CD4-positive, alpha-beta T cell treated with Interferon gamma for 1 hour (primary cell): ENCODE data around the gene SCARB1.

Experiments
- DNase-seq: peaks from one replicate; pipeline ENCODE4 v3.0.0-alpha.2; 2020

Gene SCARB1

DNA sequence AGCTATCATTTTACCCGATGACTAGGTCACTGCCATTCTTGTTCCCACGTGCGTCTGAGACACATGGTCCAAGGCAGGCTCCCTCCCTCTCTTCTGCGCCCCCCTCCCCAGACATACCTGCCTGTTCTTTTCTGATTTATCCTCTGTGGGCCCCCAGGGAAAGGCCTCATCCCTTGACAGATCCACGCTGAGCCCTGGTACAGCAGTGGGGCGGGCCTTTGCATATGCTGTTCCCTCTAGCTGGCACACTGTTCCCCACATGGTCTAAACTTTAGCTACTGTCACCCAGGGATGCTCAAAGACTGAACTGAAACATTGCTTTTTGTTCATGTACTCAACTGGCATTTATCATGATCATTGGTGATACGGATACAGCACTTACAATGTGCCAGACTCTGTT is 122.5 kb downstream of the SCARB1 start:
- no peak for DNase-seq

DNA sequence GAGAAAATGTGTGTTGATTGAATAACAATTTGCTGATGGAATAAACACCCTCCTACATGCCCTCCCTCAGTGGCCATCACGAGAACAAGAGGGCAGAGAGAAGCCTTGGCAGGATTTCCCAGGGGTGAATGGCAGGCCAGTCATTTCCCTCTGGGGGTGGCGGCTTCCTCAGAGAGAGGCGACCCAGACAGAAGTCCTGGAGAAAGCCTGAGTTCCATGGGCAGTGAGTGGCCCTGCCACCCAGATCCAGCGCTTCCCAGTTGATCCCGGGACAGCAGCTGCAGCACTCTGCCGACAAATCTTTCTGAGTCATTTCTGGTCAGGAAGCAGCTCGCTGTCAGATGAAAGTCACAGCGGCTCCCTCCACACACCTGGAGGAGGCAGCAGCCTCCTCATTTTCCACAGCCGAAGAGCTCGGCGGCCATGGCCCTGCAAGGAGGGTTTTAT is 123.0 kb downstream of the SCARB1 start:
- no peak for DNase-seq

DNA sequence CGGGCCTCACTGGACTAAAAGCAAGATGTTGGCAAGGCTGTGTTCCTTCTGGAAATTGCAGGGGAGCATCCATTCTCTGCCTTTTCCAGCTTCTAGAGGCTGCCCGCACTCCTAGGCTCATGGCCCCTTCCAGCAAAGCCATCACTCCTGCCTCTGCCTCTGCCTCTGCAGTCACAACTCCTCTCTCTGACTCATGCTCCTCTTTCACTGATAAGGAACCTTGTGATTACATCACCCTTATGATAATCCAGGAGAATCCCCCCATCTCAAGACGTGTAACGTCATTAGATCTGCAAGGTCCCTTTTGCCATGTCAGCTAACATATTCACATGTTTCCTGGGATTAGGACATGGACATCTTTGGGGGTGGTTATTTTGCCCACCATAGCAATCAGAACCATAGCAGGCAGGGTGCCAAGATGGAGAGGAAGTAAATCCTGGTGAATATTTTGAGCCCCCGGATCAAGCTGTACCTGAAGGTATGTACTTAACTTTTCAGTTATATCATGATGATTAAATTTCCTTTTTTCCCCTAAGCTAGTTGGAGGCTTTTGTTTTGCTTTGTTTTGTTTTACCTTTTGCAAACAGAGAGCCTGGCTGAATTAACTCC is 123.6 kb downstream of the SCARB1 start:
- DNase-seq, result no peak

DNA sequence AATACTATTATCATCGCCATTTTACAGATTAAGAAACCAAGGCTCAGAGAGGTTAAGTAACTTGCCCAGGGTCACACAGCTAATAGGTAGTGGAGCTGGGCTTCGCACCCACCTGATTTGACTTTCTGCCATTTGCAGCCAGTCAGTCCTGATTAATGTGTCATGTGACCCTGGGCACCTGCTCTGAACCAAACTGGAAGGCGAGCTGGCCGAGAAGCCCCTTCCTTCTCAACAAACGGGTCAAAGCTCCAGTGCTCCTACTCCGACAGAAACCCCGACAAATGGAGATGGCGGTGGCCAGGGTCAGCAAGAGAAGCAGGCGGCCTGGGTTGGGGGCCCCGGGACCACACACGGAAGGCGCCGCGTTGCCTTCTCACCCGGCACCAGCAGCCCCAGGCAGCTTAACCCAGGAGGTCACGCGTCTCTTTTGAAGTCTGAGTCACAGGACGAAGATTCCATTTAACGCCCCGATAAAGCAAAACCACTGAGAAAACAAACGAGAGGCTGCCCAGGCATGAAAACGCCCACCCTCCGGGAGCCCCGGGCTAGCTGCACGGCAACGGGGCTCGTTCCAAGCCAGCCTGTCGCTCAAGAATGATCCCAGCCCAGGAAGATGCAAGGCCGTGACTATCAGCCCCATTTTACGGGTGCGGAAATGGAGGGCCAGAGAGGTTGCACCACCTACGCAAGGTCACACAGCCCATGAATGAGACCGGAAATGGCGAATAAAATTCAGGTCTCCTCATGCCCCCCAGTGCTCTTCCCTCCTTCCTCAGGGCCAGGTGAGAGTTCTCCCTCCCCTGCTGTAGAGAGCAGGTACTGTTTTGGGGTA is 124.8 kb downstream of the SCARB1 start:
- DNase-seq, result no peak

DNA sequence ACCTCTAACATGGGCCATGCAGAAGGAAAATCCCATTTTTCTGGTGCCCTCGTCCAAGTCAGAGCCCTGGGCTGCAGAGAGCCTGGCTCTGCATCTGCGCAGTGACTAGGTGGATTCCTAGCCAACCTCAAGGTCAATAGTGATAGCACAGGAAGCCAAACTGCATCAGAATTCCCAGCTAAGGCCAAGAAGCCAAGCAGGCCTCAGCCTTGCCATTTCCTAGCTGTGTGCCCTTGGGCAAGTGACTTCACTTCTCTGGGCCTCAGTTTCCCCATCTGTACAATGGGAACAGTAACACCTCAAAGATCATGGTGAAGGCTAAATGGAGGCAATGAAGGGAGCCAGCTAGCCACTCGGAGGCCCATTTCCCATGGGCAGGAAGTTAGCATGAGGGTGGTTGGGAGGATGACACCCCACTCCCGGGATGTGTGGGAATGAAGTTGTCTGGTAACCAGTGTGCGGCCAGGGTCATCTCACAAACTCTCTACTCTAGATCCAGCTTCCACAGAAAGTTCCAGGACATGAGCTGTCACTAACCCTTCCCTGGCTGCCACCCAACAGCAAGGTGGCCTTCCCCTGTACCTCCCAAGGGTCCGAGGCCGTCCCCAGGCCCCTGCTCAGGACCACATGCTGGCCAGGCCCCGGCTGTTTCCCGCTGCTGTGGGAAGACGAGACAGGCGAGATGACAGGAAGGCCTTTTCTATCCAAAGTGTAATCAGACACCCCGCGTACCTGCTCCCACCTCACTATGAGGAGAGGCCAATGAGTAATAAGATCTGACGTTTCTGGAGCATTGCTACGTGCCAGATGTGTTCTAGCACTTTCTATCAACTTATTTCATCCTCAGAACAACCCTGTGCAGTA is 125.7 kb downstream of the SCARB1 start:
- DNase-seq, result no peak

DNA sequence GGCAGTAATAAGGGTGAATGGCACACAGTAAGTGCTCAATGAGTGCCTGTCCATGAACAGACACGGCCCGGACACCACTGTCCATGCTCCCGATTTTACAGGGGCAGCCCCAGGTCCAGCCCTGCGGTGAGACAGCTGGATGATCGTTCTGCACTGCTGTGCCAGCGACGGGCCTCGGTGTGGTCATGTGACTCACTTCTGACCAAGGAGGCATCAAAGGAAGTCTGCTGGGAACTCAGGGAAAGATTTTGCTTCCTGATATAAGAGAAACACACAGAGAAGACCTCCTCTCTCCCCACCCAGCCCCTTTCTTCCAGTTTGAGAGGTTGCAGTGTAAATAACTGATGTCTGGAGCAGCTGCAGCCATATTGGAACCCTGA is 126.6 kb downstream of the SCARB1 start:
- DNase-seq, result no peak

DNA sequence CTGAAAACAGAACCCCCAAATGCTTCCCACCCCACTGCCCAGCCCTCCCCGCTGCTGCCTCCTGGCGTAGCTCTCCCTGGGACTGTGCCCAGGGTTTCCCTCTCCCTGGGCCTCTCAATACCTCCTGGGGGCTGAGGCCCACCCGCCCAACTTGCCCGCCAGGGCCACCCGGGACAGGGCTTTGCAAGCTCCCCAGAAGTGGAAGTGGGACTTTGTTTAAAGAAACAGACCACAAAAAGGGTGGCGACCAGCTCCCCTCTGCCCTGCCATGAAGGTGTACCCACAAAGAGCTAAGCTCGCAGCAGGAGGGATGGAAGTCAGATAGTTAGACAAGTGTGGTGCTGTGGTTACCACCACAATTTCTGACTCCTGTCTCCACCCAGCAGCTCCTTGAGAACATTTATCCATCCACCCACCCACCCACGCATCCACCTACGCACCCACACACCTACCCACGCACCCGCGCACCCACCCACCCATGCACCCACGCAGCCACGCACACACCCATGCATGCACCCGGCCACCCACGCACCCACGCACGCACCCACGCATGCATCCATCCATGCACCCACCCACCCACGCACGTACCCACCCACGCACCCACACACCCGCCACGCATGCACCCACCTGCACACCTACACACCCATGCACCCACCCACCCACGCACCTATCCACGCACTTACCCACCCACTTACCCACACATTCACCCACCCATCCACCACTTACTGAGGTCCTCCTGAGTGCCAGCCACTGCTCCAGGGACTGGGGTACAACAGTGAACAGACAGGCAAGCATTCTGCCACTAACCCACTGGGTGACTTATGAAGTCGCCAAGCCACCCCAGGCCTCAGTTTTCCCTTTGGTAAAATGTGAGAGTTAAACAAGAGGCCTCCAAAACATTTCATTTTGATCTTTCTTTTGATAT is 127.3 kb downstream of the SCARB1 start:
- DNase-seq, result no peak

DNA sequence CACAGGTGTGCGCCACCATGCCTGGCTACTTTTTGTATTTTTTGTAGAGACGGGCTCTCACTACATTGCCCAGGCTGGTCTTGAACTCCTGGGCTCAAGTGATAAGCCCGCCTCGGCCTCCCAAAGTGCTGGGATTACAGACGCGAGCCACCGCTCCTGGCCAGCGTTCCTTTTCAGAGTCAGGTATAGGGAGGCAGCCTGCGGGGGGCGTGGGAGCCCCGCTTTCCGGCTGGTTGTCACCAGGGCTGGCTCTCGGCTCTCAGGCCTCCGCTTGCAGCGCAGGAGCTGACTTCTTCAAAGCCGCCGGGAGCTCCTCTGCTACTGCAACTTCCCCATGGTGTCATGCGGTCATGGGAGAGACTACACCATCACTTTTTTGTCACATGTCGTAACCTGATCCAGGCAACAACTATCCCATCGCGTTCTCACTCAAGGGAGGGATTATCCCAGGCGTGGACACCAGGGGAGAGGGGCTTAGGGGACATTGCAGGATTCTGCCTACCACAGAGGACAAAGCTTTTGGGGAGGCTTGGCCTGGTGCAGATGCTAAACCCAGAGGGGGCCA is 129.4 kb downstream of the SCARB1 start:
- peak; percentile 63 for DNase-seq

DNA sequence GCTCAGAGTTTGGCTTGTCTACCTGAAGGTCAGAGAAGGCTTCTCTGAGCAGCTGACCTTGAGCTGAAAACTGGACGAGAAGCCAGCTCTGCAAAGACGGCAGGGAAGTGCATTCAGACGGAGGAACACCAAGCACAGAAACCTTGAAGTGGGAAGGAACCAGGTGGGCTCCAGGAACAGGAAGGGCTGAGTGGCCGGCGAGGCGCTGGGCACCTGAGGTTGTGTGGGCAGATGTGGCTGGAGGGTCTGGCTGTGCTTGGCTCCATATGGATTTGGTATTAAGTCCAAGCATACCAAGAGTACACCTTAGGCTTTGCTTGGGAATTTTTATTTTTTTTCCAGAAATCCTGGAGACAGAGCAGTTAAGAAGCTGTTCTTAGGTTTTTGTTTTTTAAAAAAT is 130.6 kb downstream of the SCARB1 start:
- DNase-seq, result no peak

DNA sequence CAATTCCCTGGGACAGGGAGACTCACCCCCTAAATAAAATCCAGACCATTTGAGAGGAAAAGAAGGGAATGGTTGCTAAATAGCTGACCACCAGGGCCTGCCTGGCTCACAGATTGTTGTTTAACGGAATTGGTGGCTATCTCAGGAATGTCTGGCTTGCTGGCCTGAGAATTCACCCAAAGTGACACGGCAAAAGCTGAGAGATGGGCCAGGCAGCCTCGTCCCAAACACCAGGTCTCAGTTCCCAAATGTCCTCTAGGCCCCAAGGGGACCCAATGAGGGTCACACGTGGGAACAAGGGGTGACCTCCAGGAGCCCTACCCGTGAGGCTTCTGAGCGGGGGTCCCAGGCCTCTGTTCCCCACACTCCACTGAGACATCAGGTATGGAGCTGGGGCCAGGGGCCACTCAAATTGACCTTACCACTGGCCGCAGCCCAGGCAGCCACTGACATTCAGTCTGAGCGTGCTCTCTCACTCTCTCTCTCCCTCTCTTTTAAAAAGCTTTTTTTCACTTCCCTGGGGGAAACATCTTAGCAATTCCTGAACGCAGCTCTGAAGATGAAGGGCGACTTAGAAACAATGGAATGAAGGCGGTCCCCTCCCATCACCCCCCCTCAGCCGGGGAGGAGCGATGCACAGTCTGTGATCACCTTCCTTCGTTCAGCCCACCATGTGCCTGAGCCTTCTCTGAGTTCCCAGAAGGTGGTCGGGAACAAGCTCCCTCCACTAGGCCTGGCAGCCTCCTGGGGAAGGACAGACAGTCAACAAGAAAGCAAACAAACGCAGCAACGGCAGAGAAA is 131.2 kb downstream of the SCARB1 start:
- no peak for DNase-seq

DNA sequence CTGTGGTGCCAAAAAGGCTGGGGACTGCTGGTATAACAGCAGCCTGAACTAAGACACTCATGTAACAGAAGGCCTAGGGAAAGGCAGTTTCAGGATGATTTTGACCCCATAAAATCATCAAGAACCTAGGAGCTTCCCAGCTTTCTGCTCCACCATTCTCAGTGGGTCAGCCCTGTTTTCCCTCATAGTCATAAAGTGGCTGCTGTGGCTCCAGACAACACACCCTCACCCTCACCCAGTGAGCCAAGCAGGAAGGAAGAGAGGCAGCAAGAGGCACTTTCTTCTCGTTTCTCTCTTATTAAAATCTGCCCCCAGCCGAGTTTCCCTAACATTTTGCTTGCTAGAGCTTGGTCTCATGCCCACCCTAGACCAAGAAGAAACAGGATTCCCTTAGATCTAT is 131.8 kb downstream of the SCARB1 start:
- DNase-seq, result no peak

DNA sequence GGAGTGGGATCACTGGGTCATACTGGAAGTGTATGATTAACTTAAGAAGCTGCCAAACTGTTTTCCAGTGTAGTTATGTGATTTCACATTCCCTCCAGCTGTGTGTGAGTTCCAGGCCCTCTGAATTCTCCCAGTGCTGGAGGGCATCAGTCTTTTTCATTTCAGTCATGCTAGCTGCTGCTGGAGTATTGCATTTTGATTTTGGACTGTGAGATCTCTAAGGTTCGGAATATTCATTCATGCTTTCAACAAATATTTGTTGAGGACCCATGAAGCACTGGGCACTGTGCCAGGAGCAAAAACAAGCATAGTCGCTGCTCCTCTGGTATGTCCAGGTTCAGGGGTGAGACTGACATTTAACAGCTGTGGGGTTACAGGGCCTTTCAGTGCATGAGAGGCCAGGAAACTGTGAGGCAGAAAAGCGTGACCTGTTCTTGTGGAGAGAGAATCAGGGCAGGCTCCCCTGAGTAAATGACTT is 133.2 kb downstream of the SCARB1 start:
- DNase-seq, result no peak

DNA sequence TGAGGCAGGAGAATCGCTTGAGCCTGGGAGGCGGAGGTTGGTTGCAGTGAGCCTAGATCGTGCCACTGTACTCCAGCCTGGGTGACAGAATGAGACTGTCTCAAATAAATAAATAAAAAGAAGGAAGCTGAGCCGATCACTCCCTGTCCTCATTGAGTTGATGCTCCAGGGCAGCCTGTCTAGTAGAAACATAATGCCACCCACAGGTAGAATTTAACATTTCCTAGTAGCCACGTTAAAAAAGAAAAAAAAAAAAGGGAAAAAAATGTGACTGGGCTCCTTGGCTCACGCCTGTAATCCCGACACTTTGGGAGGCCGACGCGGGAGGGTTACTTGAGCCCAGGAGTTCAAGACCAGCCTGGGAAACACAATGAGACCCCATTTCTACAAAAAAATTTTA is 135.7 kb downstream of the SCARB1 start:
- DNase-seq, result no peak

DNA sequence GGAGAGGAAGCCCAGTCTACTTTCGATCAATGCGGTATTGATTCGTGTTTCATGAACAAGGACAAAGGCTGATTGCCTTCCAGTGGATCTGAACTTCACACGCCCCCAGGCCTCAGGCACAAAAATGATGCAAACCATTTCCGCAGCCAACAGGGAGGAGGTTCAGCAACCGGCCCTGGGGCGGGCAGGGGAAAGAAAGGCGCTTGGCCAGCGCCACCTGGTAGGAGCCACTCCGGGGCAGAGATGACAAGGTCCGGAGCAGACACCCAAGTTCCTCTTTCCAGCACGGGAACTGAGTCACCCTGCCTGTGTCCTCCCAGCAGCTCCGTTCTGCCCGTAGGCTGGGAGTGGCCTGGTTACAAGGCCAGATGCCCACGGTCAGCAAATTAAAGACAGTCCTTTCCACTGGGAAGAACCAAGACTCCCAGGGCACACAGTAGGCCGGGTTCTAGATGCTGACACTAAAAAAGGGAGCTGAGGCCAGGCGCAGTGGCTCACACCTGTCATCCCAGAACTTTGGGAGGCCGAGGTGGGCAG is 136.3 kb downstream of the SCARB1 start:
- DNase-seq, result peak; percentile 83
